NCI-H2107 treated with DMSO at 0.1 percent for 48 hours (cell line): ENCODE measurements around the gene ATP1B3.
"Not testable (repeated sequence)": the region's sequence is repeated elsewhere in the genome, so short reads cannot be mapped to it uniquely, and the experiment has no call there.

Source experiments
- DNase-seq: peaks from one replicate; lab custom pipeline; 2025; ENCODE audit not compliant: unreplicated experiment; lab: John Stamatoyannopoulos, UW

Gene ATP1B3

DNA sequence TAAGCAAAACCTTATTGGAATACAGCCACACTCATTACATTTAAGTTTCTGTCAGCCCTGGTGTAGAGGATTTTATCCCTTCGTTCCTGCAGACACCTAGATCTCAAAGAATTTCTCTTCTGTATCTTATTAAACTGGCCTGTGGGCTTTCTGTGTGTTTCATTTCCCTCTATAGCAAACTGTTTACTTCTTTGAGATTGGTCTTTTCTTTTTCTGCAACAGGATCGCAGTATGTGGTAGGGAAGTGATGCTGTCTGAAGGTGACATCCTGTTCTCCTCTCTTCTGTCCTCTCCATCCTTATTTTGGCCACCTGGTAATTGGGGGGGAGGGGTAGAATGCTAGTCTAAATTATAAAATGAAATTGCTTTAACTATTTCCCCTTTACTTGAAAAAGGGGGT, 25.5 kb downstream of the ATP1B3 start:
- no peak for DNase-seq

GRCh38 chr3:141904203-141904602, 27.8 kb downstream of the ATP1B3 start:
- no peak for DNase-seq

GRCh38 chr3:141905129-141905528, 28.7 kb downstream of the ATP1B3 start:
- no peak for DNase-seq

GRCh38 chr3:141909408-141909807, 33.0 kb downstream of the ATP1B3 start:
- no peak for DNase-seq

DNA sequence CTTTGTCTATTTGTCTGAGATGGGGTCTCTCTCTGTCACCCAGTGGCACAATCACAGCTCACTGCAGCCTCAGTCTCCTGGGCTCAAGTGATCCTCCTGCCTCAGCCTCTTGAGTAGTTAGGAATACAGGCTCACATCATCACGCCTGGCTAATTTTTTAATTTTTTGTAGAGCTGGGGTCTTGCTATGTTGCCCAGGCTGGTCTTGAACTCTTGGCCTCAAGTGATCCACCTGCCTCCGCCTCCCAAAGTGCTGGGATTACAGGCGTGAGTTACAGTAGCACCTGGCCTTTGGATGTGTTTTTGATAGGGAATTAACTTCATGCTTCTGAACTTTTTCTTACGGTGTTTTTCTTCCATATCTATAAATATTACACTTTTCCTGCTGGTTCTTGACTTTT, 33.5 kb downstream of the ATP1B3 start:
- not testable (repeated sequence) for DNase-seq

- peak; percentile 17 for DNase-seq
Measured at GRCh38 chr3:141913150-141913811, 36.8 kb downstream of the ATP1B3 start.

DNA sequence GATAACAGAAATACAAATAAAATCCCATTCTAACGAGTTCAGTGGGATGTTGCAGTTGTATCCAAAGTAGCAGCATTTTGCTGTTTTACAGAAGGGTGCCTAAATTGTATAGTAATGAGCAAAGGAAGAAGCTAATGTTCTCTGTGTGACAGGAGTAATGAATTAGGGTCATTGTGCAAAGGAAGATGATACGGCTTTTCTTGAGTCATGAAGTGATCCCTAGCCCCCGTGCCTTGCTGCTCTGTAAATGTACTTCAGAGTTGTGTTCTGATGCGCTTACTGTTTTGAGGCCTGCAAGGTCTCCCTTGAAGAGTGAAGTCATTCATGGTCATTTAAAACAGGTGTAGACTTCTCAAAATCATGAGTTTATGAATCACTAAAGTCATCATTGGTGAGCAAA, 37.9 kb downstream of the ATP1B3 start:
- no peak for DNase-seq

DNA sequence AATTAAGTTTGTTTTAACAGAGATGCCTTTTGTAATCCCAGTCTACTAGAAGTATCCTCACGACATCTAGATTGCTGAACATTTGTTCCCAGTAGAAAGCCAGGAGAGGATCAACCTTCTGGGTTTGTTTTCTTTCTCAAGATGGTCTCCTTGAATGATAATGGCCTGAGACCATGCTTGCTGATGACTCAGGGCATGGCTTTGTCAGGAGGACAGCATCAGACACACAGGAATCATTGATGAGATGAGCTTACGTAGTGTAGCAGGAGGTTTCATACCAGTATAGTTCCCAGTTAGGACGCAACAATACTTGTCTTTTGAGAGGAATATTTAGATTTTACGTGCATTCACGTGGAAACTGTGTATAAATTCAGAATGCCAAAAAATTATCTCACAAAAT, 38.6 kb downstream of the ATP1B3 start:
- DNase-seq = no peak

GRCh38 chr3:141915766-141916165, 39.3 kb downstream of the ATP1B3 start:
- no peak for DNase-seq

- DNase-seq = no peak
Measured at GRCh38 chr3:141920701-141921100, 44.3 kb downstream of the ATP1B3 start.

DNA sequence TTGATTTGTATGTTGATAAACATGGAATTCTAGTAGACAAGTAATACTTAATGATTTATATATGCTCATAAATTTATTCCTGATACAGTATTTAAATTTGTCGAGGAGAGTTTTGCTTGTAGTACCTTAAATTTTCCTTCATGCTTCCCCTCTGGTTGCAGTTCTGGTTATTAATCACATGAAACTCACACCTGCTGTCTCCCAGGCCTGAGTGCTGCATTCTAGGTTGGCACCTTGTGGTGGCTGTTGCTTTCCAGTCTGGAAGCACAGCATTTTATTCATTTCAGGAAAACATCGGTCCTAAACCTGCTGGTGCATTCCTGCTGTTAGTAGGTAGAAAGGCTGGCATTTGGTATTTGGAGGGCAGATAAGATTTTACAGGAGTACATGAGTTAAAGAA, 44.9 kb downstream of the ATP1B3 start:
- DNase-seq = no peak

DNA sequence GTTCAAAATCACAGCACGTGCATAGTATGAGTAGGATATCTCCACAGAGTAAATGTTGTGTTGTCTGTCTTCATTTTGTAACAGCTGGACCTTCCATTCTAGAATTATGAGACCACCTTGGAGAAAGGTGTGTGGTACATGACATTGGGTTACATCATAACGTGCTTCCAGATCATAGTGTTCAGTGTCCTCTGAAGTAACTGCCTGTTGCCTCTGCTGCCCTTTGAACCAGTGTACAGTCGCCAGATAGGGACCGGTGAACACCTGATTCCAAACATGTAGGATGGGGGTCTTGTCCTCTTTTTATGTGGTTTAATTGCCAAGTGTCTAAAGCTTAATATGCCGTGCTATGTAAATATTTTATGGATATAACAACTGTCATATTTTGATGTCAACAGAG, 49.2 kb downstream of the ATP1B3 start:
- not testable (repeated sequence) for DNase-seq

- DNase-seq = no peak
Measured at GRCh38 chr3:141926929-141927328, 50.5 kb downstream of the ATP1B3 start.

- DNase-seq = no peak
Measured at GRCh38 chr3:141928631-141929270, 52.3 kb downstream of the ATP1B3 start.

- no peak for DNase-seq
Measured at GRCh38 chr3:141929341-141929995, 53.0 kb downstream of the ATP1B3 start.

- no peak for DNase-seq
Measured at GRCh38 chr3:141930801-141931200, 54.4 kb downstream of the ATP1B3 start.

DNA sequence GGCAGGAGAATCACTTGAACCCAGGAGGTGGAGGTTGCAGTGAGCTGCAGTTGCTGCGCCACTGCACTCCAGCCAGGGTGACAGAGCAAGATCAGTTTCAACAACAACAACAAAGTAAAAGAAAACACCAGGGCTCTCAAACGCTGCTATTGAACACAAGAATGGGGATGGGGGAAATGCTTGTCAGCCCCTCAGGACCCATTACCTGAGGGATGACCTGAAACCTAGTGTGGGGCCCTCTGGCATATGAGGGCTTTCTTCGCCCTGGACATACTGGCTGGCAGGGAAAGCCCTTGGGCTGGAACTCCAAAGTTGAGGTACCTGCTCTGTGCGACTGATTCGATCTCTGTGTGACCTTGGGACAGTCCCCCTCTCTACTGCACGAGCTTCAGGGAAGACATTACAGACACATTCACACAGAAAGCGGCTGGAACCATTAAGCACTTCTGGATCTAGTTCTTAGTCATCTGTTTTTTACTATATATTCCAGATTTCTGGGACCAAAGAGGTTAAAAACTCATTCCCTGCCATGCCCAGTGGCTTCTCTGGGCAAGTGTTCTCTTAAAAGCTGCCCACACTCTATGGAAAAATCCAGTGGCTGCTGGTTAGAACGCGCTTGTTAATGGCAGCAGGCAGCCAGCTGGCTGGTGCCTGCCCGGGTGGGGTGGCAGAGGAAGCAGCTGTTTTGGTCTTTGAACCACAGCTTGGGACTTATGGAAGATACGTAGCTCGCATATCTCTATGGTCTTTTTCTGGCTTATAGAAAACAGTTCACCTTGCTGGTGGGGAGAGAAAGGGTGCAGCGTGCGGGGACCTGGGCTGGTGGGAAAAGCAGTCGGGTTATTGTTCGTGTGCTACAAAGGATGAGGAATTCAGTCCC, 57.2 kb downstream of the ATP1B3 start:
- no peak for DNase-seq

DNA sequence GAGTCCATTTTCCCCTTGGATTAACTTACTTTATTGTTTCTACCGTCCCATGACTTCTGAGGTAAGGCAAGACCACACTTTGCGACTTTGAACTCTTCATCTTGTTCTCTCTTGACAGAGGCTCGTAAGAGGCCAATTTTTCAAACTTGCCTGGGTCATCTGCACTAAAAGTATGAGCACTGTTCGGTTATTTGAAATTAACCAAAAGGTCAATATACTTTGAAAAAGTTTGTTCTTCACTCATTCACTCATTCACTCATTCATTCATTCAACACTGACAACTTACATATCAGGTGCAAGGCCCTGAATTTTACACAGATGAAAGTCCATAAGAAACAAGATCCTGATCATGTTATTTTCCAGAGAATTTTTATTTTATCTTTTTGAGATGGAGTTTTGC, 57.9 kb downstream of the ATP1B3 start:
- DNase-seq = no peak

DNA sequence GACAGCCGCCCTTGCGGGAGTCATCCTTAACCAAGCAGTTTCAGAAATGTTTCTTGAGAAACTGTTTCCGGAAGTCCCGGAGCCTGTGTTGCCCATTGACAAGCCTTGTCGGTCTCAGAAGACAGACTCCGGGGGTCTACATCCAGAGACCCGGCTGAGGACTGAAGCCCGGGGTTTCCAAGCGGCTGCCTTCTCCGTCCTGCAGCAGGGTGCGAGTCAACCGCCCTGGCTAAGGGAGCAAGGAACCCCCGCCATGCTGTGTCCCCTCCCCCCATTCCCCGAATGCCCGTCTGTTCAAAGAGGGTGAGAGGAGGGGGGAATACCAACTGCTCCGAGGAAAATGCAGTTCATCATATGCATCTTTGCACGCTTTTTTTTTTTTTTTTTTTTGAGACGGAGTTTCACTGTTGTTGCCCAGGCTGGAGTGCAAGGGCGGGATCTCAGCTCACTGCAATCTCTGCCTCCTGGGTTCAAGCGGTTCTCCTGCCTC, 61.6 kb downstream of the ATP1B3 start:
- DNase-seq = no peak

- DNase-seq = no peak
Measured at GRCh38 chr3:141939759-141940158, 63.3 kb downstream of the ATP1B3 start.

DNA sequence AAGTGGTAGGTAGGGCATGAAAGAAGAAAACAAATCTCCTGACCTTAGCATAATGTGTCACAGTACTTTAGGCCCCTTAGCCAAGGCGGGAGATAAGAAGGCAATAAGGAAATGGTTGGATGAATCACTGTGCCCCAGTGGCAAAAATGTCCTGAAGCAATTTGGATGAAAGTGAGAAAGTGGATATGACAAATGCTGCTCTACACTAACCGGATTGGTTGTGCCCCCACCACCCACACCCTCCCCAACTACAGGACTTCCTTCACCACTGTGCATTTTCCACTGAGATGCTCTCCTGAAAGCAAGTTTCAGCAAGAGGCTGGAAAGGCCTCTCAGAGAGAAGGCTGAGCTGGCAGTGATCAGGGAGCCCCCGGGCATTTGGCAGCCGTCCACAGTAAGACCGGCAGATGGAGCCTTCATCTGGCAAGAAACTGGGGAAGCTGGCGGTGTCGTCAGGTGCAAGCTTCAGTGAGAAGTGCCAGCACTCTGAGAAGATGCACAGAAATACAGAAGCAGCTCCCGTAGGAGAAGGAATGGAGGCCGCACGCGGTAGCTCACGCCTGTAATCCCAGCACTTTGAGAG, 63.8 kb downstream of the ATP1B3 start:
- DNase-seq = peak; percentile 72
